Thyroid gland (tissue), 4 donors: ENCODE data around the gene PADI2.

Experiments
- CTCF ChIP-seq, 6 experiments: fragments of 200-600 bp in 3 of 6; fragments of 450-650 bp in 3 of 6; sonication (generic) in 3 of 6; IDR thresholded peaks; one replicate each; pipeline ENCODE4 v1.5.1; 2016 to 2019; ENCODE audit warnings: antibody characterized with exemption in 6 of 6, mild to moderate bottlenecking in 2 of 6, inconsistent platforms in 1 of 6, moderate library complexity in 1 of 6
- POLR2A ChIP-seq, 2 donors: fragments of 450-650 bp; IDR thresholded peaks; one replicate each; pipeline ENCODE4 v1.6.1; 2017; ENCODE audit warnings: antibody characterized with exemption in 2 of 2, mild to moderate bottlenecking in 2 of 2, moderate library complexity in 1 of 2

- no peak for TF ChIP-seq POLR2A (IDR thresholded peaks at IDR 0.05)
- no peak for TF ChIP-seq CTCF (IDR thresholded peaks at IDR 0.05)
These were observed 57.8 kb downstream of the PADI2 start for GRCh38 chr1:17061486-17061885.
